NCI-H82 treated with DMSO at 0.1 percent for 48 hours (cell line): Measurements from ENCODE around the gene FN1.
"Not testable (repeated sequence)": the region's sequence is repeated elsewhere in the genome, so short reads cannot be mapped to it uniquely, and the experiment has no call there.

ENCODE experiments used
- DNase-seq: peaks from one replicate; lab custom pipeline; 2025; ENCODE audit not compliant: unreplicated experiment; lab: John Stamatoyannopoulos, UW

The FN1 gene

DNA sequence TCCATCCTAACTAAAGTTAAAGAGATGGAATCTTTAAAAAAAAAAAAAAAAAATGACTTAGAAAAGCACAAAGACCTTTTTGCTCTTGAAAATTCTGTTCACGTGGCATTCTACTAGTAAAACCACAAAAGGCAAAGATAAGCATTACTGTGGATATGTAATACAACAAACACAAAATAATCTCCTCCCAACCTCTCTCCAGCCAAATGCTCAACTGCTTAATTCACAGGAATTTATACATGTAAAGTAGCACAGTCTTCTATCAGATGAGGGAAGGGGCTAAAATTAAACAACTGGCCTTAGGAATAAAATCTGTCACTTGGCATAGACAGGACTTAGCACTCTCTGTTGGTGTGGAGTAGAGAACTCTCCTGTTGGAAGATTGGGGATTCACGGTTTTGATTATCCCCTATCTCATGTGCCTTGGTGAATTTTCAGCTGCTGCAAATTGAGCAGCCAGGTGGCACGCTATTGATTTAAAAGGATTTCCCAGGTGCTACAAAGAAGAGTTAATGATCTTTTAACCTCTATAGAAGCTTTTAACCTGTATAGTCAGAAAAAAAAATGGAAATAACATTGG, 66.6 kb downstream of the FN1 start:
- peak; percentile 37 for DNase-seq

GRCh38 chr2:215368493-215368809, 67.4 kb downstream of the FN1 start:
- DNase-seq = no peak

DNA sequence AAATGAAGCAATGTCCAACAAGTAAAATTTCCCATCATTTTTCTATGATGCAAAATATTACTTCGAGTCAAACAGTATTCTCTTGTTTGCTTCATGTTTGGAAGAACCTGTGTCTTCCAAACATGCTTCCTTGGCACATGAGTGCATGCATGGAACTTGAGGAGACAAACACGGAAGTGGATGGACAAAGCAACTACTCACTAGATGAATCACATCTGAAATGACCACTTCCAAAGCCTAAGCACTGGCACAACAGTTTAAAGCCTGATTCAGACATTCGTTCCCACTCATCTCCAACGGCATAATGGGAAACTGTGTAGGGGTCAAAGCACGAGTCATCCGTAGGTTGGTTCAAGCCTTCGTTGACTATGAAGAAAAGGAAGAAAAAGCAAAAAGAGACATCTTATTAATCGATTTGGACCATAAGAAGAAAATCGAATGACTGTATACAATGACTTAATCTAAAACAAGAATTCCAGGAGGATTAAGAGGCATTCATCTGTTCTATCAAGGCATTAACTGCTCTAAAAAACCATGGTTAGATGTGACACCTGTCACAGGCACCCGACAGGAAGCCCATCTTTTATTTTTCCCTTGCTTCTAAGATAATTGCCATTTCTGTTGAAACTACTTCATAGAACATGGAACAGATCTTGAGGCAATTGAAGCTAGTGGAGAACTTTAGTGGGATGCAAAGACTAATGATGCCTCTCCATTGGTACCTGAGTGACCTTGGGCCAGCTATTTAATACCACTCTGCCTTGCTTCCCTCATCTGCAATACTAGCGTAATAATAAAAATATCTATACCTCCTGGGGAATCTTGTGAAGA, 68.0 kb downstream of the FN1 start:
- no peak for DNase-seq

DNA sequence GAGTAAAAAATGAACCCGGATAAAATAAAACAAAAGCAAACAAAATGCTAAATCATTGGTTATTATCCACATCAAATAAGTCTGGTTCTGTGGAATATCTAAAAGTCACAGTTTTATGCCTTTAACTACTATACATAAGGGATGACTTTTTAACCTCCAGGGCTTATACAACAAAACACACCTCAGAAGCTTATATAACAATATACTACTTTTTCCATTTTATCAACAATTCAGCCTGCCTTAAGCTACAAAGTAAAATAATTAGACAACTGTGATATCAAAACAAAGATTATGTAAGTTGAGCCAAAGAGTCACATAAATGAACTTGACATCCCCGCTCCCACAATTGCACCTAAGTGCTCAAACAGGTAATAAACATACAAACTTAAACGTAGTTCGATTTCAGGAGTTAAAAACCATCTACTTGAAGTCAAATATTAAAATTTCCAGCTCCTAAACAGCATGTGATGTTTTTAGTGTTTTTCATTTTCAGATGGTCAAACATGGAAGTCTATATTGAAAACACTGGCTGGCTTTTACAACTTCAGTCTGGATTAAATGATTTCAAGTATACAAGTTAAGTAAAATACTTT, 69.3 kb downstream of the FN1 start:
- DNase-seq = no peak

- no peak for DNase-seq
Observed at GRCh38 chr2:215365184-215365658, 70.6 kb downstream of the FN1 start.

GRCh38 chr2:215364157-215365155, 71.4 kb downstream of the FN1 start:
- no peak for DNase-seq

GRCh38 chr2:215363461-215364156, 72.3 kb downstream of the FN1 start:
- DNase-seq = no peak

- no peak for DNase-seq
Observed at GRCh38 chr2:215363039-215363438, 72.8 kb downstream of the FN1 start.

GRCh38 chr2:215362562-215362904, 73.3 kb downstream of the FN1 start:
- no peak for DNase-seq

GRCh38 chr2:215361876-215362561, 73.8 kb downstream of the FN1 start:
- no peak for DNase-seq

DNA sequence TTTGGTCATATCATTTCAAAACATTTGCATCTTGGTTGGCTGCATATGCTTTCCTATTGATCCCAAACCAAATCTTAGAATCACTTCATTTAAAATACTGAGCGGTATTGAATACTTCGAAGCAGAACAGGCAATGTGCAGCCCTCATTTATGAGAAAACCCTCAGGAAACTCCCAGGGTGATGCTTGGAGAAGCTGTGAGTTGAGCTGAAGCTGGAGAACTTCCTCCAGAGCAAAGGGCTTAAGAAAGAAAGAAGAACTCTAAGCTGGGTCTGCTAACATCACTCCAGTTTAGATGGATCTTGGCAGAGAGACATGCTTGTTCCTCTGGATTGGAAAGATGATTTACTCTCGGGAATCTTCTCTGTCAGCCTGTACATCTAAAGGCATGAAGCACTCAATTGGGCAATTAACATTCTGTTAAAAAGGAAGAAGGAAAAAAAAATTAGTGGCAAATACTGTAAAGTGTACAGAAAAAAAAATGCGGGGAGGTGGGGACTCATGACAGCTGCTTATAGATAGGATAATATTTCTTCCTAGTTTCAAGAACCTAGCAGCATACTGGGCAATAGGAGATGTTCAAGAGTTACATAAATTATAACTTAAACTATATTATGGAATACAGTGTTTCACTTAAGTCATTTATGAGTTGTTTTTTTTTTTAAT, 74.5 kb downstream of the FN1 start:
- no peak for DNase-seq

DNA sequence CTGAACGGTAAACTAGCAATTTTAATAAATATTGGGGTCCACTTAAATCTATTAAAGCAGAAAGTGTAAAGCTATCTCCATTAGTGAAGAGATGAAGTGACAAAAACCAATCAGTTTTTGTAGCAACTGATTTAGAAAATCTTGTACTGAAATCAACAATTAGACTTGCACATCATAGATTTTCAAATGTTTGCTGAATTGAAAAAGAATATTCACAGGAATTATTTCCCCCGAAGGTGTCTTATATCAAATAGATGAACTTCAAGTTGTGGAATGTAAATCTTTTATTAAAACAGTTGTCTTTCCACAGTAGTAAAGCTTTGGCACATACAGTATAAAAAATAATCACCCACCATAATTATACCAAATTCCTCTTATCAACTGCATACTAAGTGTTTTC, 75.3 kb downstream of the FN1 start:
- DNase-seq = no peak

GRCh38 chr2:215360059-215360458, 75.8 kb downstream of the FN1 start:
- DNase-seq = not testable (repeated sequence)

DNA sequence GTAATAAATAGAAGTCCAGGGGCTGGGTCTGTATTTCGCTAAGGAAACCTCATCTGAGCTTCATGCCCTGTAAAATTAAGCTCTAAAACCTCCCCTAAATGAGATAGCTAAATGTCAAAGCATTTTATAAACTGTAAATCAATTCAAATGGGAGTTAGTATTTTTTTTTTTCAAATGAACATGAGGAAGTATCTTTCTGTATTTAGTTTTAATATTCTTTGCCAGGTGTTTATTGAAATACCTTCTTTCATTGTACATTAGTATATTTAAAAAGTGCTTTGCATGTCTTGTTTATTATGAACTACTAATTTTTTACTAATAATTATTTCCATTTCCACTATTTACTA, 76.3 kb downstream of the FN1 start:
- no peak for DNase-seq

- DNase-seq = no peak
Observed at GRCh38 chr2:215358891-215359575, 76.8 kb downstream of the FN1 start.

DNA sequence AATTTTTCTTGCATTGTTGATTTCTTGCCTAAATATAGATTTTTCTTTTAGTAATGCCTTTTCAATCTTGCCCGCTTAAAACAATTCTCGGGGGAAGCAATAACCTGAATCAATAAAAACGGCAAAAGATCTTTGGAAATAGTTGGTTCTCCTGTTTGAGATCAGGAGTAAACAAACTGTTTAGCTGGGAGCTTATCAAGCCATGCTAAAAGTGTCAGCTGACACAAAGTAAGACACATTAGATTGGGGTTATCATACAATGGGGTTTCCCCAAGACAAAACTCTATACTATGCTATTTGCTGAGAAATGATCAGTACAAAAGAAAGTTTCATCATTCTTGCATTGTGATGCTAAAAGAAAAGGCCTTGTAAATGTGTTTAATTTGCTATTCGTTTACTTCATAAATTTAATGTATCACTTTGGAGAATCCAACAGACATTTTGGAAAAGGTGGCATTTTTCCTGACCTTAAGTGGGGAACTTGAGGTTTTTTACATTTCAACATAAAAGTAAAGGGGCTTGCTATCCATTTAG, 77.5 kb downstream of the FN1 start:
- DNase-seq = no peak

GRCh38 chr2:215357660-215358059, 78.2 kb downstream of the FN1 start:
- DNase-seq = no peak

DNA sequence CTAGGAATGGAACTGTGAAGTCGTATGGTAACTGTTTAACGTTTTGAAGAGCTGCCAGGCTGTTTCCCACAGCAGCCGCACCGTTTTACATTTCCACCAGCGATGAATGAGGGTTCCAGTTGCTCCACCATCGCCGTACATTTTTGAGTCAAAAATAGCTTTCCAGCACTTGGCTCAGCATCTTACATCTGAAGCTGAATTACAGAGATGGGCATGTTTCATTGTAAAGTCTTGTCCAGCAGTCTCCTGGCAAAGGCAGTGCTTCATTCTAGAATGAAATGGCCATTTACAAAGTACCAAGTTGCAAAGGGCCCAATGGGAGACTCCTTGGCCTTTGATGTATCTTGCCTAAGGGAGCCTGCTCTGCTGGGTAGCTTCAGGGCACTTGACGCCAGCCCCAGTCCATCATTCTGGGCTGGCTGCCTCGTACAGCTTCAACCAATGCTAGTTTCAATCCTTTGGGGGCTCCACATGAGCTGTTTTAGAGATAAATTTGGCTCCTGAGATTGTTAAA, 78.9 kb downstream of the FN1 start:
- DNase-seq = no peak
